Limb (tissue), 2 donors: ENCODE measurements around the gene TENM4.

Experiments
- DNase-seq, 2 donors: peaks; one replicate each; pipeline ENCODE4 v3.0.0-alpha.2; 2016; ENCODE audit errors: extremely low spot score in 2 of 2

TENM4 gene

GRCh38 chr11:79440571-79441460 lies at the start of gene TENM4:
TSS of gene TENM4 (minus strand) at chr11:79441030. CDS start at chr11:79069944, 371,086 bp downstream.
- peak; percentile 91 for DNase-seq

- no peak for DNase-seq
These were observed 47.5 kb upstream of the TENM4 start for GRCh38 chr11:79488286-79488685.

- DNase-seq: no peak
These were observed 46.6 kb upstream of the TENM4 start for GRCh38 chr11:79487412-79487811.

GRCh38 chr11:79486242-79486984 lies 45.6 kb upstream of the TENM4 start:
- DNase-seq: no peak

- DNase-seq: no peak
These were observed 44.9 kb upstream of the TENM4 start for GRCh38 chr11:79485694-79486093.

- no peak for DNase-seq
These were observed 44.0 kb upstream of the TENM4 start for GRCh38 chr11:79484872-79485271.

GRCh38 chr11:79482800-79483199 lies 42.0 kb upstream of the TENM4 start:
- DNase-seq: no peak

GRCh38 chr11:79481795-79482194 lies 41.0 kb upstream of the TENM4 start:
- DNase-seq: no peak

- no peak for DNase-seq
These were observed 40.0 kb upstream of the TENM4 start for GRCh38 chr11:79480864-79481263.

GRCh38 chr11:79472819-79473529 lies 32.1 kb upstream of the TENM4 start:
- DNase-seq: no peak

GRCh38 chr11:79471071-79471844 lies 30.4 kb upstream of the TENM4 start:
- no peak for DNase-seq

GRCh38 chr11:79470161-79470560 lies 29.3 kb upstream of the TENM4 start:
- DNase-seq: no peak

GRCh38 chr11:79467761-79468160 lies 26.9 kb upstream of the TENM4 start:
- no peak for DNase-seq

GRCh38 chr11:79466411-79466810 lies 25.6 kb upstream of the TENM4 start:
- DNase-seq: no peak

- DNase-seq: no peak
These were observed 24.3 kb upstream of the TENM4 start for GRCh38 chr11:79465160-79465559.

GRCh38 chr11:79461666-79462645 lies 21.1 kb upstream of the TENM4 start:
- DNase-seq: no peak

- DNase-seq: no peak
These were observed 20.3 kb upstream of the TENM4 start for GRCh38 chr11:79461144-79461543.

GRCh38 chr11:79458709-79459108 lies 17.9 kb upstream of the TENM4 start:
- no peak for DNase-seq

- DNase-seq: no peak
These were observed 15.7 kb upstream of the TENM4 start for GRCh38 chr11:79456501-79456900.

- no peak for DNase-seq
These were observed 12.8 kb upstream of the TENM4 start for GRCh38 chr11:79453617-79454016.
